NCI-H524 treated with DMSO at 0.1 percent for 48 hours (cell line): ENCODE results near the gene HSPA12B.

Experiments used
- DNase-seq: peaks from one replicate; lab custom pipeline; 2025; lab: John Stamatoyannopoulos, UW

The HSPA12B gene

GRCh38 chr20:3749087-3749688 is 16.7 kb downstream of the HSPA12B start:
- no peak for DNase-seq

DNA sequence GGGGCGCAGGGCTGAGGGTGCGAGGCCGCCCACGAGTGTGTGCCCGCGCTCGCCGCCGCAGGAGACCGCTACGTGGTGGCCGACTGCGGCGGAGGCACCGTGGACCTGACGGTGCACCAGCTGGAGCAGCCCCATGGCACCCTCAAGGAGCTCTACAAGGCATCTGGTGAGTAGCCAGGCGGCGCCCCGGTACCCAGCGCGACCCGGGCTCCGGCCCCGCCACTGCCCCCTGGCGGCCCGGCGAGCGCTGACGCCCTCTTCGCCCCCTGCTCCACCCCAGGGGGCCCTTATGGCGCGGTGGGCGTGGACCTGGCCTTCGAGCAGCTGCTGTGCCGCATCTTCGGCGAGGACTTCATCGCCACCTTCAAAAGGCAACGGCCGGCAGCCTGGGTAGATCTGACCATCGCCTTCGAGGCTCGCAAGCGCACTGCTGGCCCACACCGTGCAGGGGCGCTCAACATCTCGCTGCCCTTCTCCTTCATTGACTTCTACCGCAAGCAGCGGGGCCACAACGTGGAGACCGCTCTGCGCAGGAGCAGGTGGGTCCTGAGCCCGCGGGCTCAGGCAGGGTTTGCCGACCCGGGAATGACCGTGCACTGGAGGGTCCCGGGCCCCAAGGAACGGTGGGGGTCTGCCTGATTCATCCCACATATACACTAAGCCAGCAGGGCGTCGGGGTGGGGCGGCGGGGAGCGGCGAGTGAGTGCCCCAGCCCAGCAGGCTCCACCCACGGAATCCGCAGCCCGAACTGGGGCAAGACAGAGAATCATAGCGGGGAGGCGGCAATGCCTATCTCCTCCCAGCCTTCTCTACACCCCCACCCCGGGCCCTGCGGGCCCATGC is 17.4 kb downstream of the HSPA12B start:
- DNase-seq = peak; percentile 61

DNA sequence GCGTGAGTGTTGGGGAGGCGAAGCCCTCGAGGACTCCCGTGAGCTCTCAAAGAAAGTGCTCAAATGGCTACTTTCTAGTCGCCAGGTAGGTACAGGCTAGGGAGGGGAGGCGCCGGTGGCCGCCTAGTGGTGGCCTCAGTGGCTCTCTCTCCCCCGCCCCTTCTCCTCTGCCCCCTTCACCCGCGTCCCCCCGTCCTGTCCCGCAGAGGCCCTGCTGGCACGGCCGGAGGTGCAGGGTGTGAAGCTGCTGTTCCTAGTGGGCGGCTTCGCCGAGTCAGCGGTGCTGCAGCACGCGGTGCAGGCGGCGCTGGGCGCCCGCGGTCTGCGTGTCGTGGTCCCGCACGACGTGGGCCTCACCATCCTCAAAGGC is 18.8 kb downstream of the HSPA12B start:
- no peak for DNase-seq

- no peak for DNase-seq
Observed at GRCh38 chr20:3751675-3752385, 19.3 kb downstream of the HSPA12B start.

- DNase-seq = no peak
Observed at GRCh38 chr20:3752386-3752759, 19.9 kb downstream of the HSPA12B start.

DNA sequence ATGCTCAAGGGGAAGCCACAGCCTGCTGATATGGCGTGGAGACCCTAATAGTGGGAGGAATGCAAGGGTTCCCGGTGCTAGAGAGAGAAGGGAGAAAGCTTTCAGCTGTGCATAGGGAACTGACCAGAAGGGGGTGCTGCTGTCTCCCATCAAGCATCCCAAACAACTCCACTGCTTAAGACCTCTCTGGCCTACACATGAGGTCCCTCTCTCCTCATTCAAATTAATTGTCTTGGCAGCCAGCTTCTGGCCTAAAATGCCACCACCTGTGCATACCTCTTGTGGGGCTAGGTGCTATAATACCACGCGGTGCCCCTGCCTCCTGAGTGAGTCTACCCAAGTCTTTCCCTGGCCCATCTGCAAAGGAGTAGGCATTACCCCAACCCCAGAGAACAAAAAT is 20.6 kb downstream of the HSPA12B start:
- DNase-seq = no peak

GRCh38 chr20:3753501-3754275 is 21.2 kb downstream of the HSPA12B start:
- DNase-seq = no peak

- DNase-seq = no peak
Observed at GRCh38 chr20:3754276-3754630, 21.8 kb downstream of the HSPA12B start.

GRCh38 chr20:3755269-3755668 is 22.8 kb downstream of the HSPA12B start:
- DNase-seq = no peak

DNA sequence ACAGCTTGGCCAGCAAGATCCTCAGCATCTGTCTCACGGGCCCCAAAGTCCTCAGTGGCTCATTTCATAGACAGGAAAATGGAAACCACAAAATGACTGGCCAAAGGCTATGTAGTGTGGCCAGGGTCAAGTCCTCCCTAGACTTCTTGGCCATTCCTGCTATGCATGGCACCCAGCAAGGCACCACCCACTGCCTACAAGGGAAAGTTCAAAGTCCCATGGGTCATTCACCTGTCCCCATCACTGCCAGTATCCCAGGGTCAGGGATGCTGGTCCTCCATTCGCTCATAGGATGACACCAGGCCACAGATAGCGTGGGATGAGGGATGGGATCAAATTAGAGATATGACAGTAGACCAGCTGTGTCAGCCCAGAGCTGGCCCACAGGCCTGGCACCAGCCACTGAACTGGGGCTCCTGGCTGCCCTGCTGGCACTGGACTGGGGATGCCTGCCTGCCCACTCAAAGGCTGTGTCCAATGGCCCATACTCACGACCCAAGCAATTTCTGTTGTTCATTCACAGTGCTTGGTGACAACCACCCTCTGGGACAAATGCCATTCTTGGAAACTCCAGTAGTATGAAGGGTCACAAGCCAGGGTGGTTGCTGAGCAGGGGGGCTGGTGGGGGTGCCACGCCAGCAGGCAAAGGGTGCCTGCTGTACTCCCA is 23.5 kb downstream of the HSPA12B start:
- no peak for DNase-seq

DNA sequence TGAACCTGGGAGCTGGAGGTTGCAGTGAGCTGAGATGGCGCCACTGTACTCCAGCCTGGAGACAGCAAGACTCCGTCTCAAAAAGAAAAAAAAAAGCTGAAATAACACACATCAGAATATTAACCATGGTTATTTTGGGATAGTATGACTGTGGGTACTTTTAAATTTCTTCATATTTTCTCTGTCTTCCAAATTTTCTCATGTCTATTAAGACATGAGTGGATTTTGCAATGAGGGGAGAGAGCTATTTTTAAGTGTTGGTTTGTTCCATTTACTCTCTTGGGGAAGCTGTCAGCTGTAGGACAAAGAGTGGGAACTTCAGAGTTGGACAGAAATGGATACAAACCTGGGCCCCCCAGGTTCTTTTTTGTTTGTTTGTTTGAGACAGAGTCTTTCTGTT is 24.8 kb downstream of the HSPA12B start:
- DNase-seq = no peak

GRCh38 chr20:3758566-3758965 is 26.1 kb downstream of the HSPA12B start:
- no peak for DNase-seq

- DNase-seq = no peak
Observed at GRCh38 chr20:3759316-3759823, 26.9 kb downstream of the HSPA12B start.

DNA sequence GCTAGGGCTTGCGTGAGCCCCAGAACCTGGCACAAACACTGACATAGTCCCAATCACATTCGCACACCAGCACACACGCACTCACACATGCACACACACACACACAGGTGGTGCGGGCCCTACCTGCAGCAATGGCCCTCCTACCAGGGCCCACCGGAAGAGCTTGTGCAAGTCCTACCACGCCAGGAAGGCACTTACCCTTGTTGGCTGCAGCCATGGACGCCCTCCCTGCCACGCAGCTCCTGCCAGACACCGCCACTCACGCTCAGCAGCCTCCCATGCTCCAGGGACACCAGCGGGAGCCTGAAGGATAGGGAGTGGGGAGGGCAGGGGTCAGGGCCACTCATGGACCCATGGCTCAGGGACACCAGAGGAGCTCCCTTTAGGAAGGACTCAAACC is 27.4 kb downstream of the HSPA12B start:
- DNase-seq = no peak

- no peak for DNase-seq
Observed at GRCh38 chr20:3760655-3761348, 28.3 kb downstream of the HSPA12B start.

DNA sequence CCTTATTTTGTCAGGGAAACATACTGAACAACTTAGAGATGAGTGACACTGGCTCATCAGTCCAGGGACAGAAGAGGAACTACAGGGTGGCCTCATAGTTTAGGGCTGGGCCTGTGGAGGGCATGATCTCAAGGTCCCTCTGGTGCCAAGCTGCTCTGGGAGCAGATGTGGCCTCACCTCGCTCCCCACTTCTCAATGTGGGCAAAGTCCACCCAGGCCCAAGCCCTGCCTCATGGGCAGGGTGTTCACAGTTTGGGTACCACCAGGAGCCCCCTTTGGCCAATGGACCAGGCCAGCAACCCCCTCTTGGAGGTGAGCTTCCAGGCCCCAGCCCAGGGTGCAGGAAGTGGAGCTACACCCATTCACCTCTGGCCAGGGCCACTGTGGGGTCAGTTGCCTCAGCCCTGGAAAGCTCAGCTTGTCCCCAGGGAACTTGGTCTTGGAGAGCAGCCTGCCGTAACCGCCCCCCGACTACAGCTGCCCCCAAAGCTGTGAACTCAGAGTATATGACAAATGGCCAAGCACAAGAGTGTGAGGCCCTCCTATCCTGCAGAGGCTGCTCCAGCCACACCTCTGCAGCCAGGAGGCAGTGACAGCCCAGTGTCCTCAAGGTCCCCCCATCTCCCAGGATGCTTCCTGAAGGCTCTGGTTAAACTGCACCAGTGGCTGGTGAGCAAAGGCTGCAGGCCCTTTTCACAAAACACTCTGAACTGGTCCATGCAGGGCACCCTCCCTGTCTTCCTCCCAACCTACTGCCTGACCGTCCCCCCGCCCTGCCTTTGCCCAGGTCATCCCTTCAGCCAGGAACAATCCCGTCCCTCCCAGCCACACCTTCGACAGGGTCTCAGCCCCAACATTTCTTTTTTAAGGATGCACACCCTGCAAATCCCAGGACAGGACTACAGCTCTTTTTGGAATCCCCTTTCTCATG is 31.5 kb downstream of the HSPA12B start:
- DNase-seq = no peak

DNA sequence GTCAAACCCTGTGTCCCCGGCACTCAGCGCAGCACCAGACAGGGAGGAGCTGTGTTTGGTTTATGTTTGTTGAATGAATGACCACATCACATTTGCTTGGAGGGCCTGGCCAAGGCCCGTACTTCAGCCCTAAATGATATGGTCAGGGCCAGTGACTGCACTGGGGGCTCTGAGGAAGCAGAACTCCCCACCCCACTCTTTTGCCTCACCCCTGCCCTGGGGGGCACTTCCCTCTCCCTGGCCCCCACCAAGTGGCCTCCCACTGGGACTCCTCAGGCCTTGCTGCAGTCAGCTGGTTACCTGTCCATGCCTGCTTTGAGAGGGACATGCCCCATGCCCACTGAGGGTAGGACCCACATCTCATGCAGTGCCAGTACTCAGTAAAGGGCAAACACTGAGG is 32.2 kb downstream of the HSPA12B start:
- DNase-seq = no peak

- no peak for DNase-seq
Observed at GRCh38 chr20:3765171-3765882, 32.8 kb downstream of the HSPA12B start.

- no peak for DNase-seq
Observed at GRCh38 chr20:3766422-3767109, 34.1 kb downstream of the HSPA12B start.
